Liver (tissue), 9 donors: ENCODE results near the gene TOMM22. TPM values are rescaled to one million over a fixed set of nuclear protein-coding genes. Genes with fewer than 3 reads are reported as not detected.
"Not testable (repeated sequence)": the region's sequence is repeated elsewhere in the genome, so short reads cannot be mapped to it uniquely, and the experiment has no call there.

Experiments
- DNase-seq: peaks from one replicate; pipeline ENCODE4 v3.0.0-alpha.2; 2017; ENCODE audit warnings: low spot score
- H3K27ac ChIP-seq, 2 donors: one replicate each; pipeline ENCODE4 v1.7.0; 2013; ENCODE audit warnings: inconsistent platforms in 2 of 2, low read length in 2 of 2, control low read depth in 1 of 2, low read depth in 1 of 2, mild to moderate bottlenecking in 1 of 2
- H3K27me3 ChIP-seq, 4 donors: one replicate each; pipeline versions ENCODE4 v1.6.1 to v1.7.0; 2013; ENCODE audit warnings: low read length in 3 of 4, inconsistent platforms in 1 of 4, mild to moderate bottlenecking in 1 of 4, moderate library complexity in 1 of 4; ENCODE audit not compliant: control insufficient read depth in 4 of 4, insufficient read depth in 4 of 4
- H3K36me3 ChIP-seq, 4 donors: one replicate each; pipeline versions ENCODE4 v1.6.1 to v1.7.0; 2013; ENCODE audit warnings: low read length in 3 of 4, mild to moderate bottlenecking in 3 of 4, low read depth in 1 of 4, moderate library complexity in 1 of 4; ENCODE audit not compliant: control insufficient read depth in 4 of 4, insufficient read depth in 3 of 4
- H3K4me1 ChIP-seq, 4 donors: one replicate each; pipeline versions ENCODE4 v1.6.1 to v1.7.0; 2013; ENCODE audit warnings: low read length in 3 of 4, mild to moderate bottlenecking in 3 of 4, moderate library complexity in 1 of 4; ENCODE audit not compliant: control insufficient read depth in 4 of 4, insufficient read depth in 4 of 4
- H3K4me3 ChIP-seq, 3 donors: one replicate each; pipeline versions ENCODE4 v1.6.1 to v1.7.0; 2013; ENCODE audit warnings: low read length in 3 of 3, control low read depth in 1 of 3, low read depth in 1 of 3, mild to moderate bottlenecking in 1 of 3
- H3K9ac ChIP-seq, 2 donors: one replicate each; pipeline ENCODE4 v1.7.0; 2013; ENCODE audit warnings: low read length in 2 of 2, mild to moderate bottlenecking in 2 of 2, moderate library complexity in 2 of 2, control low read depth in 1 of 2, low read depth in 1 of 2
- H3K9me3 ChIP-seq, 4 donors: one replicate each; pipeline versions ENCODE4 v1.6.1 to v1.7.0; 2013; ENCODE audit warnings: low read length in 3 of 4; ENCODE audit not compliant: control insufficient read depth in 4 of 4
- ATF3 ChIP-seq: IDR thresholded peaks from 2 replicates; pipeline ENCODE4 v1.6.1; 2016; ENCODE audit warnings: antibody characterized with exemption
- CTCF ChIP-seq: fragments of 150-350 bp; IDR thresholded peaks from 2 replicates; pipeline ENCODE4 v1.5.1; 2017; ENCODE audit warnings: improper control_type of control experiment, low read depth, low read length; ENCODE audit not compliant: missing input control
- EGR1 ChIP-seq, 2 donors: IDR thresholded peaks; 2 replicates each; pipeline ENCODE4 v1.6.1; 2016 to 2018; ENCODE audit warnings: antibody characterized with exemption in 2 of 2, low read depth in 2 of 2
- FOXA1 ChIP-seq: IDR thresholded peaks from 2 replicates; pipeline ENCODE4 v1.6.1; 2016; ENCODE audit warnings: antibody characterized with exemption
- FOXA2 ChIP-seq: IDR thresholded peaks from 2 replicates; pipeline ENCODE4 v1.6.1; 2016; ENCODE audit warnings: antibody characterized with exemption
- GABPA ChIP-seq, 2 donors: IDR thresholded peaks in 1 of 2; conservative IDR thresholded peaks in 1 of 2; 2 replicates each; pipeline ENCODE4 v1.6.1; 2016; ENCODE audit warnings: antibody characterized with exemption in 2 of 2, mild to moderate bottlenecking in 1 of 2, moderate library complexity in 1 of 2
- HNF4A ChIP-seq, 2 donors: conservative IDR thresholded peaks; 2 replicates each; pipeline ENCODE4 v1.6.1; 2016; ENCODE audit warnings: antibody characterized with exemption in 2 of 2, mild to moderate bottlenecking in 2 of 2
- HNF4G ChIP-seq: IDR thresholded peaks from 2 replicates; pipeline ENCODE4 v1.6.1; 2016; ENCODE audit warnings: antibody characterized with exemption
- JUND ChIP-seq, 2 donors: IDR thresholded peaks; 2 replicates each; pipeline ENCODE4 v1.6.1; 2016; ENCODE audit warnings: antibody characterized with exemption in 2 of 2
- MAX ChIP-seq: IDR thresholded peaks from 2 replicates; pipeline ENCODE4 v1.6.1; 2016; ENCODE audit warnings: antibody characterized with exemption
- NR2F2 ChIP-seq: IDR thresholded peaks from 2 replicates; pipeline ENCODE4 v1.6.1; 2016; ENCODE audit warnings: antibody characterized with exemption
- RAD21 ChIP-seq, 2 donors: IDR thresholded peaks; 2 replicates each; pipeline ENCODE4 v1.6.1; 2016; ENCODE audit warnings: antibody characterized with exemption in 2 of 2, mild to moderate bottlenecking in 2 of 2
- REST ChIP-seq: IDR thresholded peaks from 2 replicates; pipeline ENCODE4 v1.6.1; 2016; ENCODE audit warnings: antibody characterized with exemption, mild to moderate bottlenecking
- RXRA ChIP-seq, 2 donors: IDR thresholded peaks; 2 replicates each; pipeline ENCODE4 v1.6.1; 2017 to 2018; ENCODE audit warnings: antibody characterized with exemption in 2 of 2, mild to moderate bottlenecking in 1 of 2
- SP1 ChIP-seq: IDR thresholded peaks from 2 replicates; pipeline ENCODE4 v1.6.1; 2018; ENCODE audit warnings: antibody characterized with exemption, mild to moderate bottlenecking
- TAF1 ChIP-seq: conservative IDR thresholded peaks from 2 replicates; pipeline ENCODE4 v1.6.1; 2016; ENCODE audit warnings: antibody characterized with exemption, mild to moderate bottlenecking
- YY1 ChIP-seq: IDR thresholded peaks from 2 replicates; pipeline ENCODE4 v1.6.1; 2016; ENCODE audit warnings: antibody characterized with exemption, mild to moderate bottlenecking
- ZBTB33 ChIP-seq: IDR thresholded peaks from 2 replicates; pipeline ENCODE4 v1.6.1; 2016; ENCODE audit warnings: antibody characterized with exemption
- WGBS: extraction: QIAGEN DNeasy Blood & Tissue Kit; methylation state at CpG from one replicate; pipeline ENCODE4 v1.1.7; 2013; 5-methylcytosine and 5-hydroxymethylcytosine counted together
- polyA plus RNA-seq, 2 donors: library from polyadenylated mRNA; stranded (reverse) in 1 of 2; unstranded in 1 of 2; fragments of 200-250 nt in 1 of 2; fragments of >200 nt in 1 of 2; fragmentation: Nextera tagmentation in 1 of 2; extraction: Ambion mirVana in 1 of 2; gene quantifications; one replicate each; pipeline versions ENCODE4 v1.2.1 to v1.2.3, GENCODE V29; 2013 to 2015
- total RNA-seq, 2 donors: library from RNA; depleted of rRNA; stranded (reverse); fragments of >200 nt; gene quantifications; one replicate each; pipeline ENCODE4 v1.2.3, GENCODE V29; 2014
- donor health status: healthy.
- donor health status: healthy.
- donor health status: healthy.
- donor health status: healthy.
- donor health status: healthy.

TOMM22 gene
- total and polyA plus RNA-seq, 4 donors: 20.2 to 44.3 (median 21.3) TPM

- Histone ChIP-seq H3K4me1 (no peaks in the 10 kb centered on the region), H3K9ac (no peak overlapping the region), H3K4me3 (no peak overlapping the region), H3K27me3 (no peaks in the 10 kb centered on the region), H3K27ac (no peak overlapping the region), H3K9me3 (no peaks in the 10 kb centered on the region), H3K36me3 (no peaks in the 10 kb centered on the region)
- DNase-seq: no peak
- 93% methylated on average over 13 of the region's 13 CpGs for WGBS
- TF ChIP-seq NR2F2 (no peak), FOXA2 (no peak), MAX (no peak), TAF1 (no peak), HNF4G (no peak), ZBTB33 (no peak), CTCF (no peak), HNF4A (conservative IDR thresholded peaks at IDR 0.05) (no peak), EGR1 (IDR thresholded peaks at IDR 0.05; ENCODE audit: low read depth in 2 of 2) (no peak), FOXA1 (no peak), JUND (IDR thresholded peaks at IDR 0.05) (no peak), SP1 (no peak), YY1 (no peak), GABPA (IDR thresholded peaks at IDR 0.05 in 1 of 2, conservative IDR thresholded peaks at IDR 0.05 in 1 of 2) (no peak), RAD21 (IDR thresholded peaks at IDR 0.05) (no peak), ATF3 (no peak), REST (no peak), RXRA (IDR thresholded peaks at IDR 0.05) (no peak)
These were observed 40.2 kb upstream of the TOMM22 start for GRCh38 chr22:38641476-38642040.

GRCh38 chr22:38644245-38644644 is 37.5 kb upstream of the TOMM22 start:
- not testable (repeated sequence) for H3K4me3 ChIP-seq, H3K9ac ChIP-seq, H3K4me1 ChIP-seq, H3K27me3 ChIP-seq, H3K36me3 ChIP-seq, H3K9me3 ChIP-seq, DNase-seq, H3K27ac ChIP-seq
- 94% methylated on average over 5 of the region's 5 CpGs for WGBS
